ENCODE data around the gene CELF5.
"Not testable (repeated sequence)": the region's sequence is repeated elsewhere in the genome, so short reads cannot be mapped to it uniquely, and the experiment has no call there.

The CELF5 gene

DNA sequence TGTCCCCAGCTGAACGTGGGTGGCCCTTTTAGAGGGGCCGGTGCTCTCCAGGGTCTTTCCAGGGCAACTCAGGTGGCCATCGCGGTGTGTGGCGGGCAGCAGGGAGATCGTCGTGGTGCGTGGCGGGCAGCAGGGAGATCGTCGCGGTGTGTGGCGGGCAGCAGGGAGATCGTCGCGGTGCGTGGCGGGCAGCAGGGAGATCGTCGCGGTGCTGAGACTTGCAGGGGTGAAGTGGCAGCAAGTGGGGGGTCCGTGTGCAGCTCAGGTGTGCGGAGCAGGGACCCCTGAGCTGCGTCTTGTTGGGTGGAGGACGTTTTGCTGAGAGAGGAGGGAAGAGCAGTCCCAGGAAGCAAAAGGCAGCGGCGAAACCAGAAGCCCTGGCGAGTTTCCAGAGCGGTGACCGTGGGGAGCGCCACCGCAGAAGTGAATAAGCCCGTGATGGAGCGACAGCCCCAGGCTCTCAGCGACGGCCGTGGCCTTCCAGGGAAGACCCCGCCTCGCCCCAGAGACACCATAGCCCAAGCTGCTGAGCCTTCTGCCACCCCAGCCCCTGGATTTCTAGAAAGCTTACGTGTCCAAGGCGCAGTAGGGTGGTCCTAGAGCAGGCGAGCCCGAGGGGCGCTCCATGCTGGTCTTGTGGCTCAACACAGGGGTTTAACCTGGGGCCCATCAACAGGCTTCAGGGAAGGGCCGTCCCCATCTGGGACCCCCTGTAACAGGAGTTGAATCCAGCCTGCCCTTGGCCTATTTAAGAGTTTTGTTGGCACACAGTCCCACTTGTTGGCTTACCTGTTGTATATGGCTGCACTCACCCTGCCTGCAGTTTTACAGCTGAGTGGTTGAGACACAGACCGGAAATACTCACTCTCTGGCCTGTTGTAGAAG, 33.3 kb upstream of the CELF5 start:
- no peak for DNase-seq

GRCh38 chr19:3191806-3192104, 32.7 kb upstream of the CELF5 start:
- DNase-seq = not testable (repeated sequence)

- no peak for DNase-seq
Observed at GRCh38 chr19:3192228-3192635, 32.2 kb upstream of the CELF5 start.

GRCh38 chr19:3192684-3193083, 31.8 kb upstream of the CELF5 start:
- DNase-seq = no peak

GRCh38 chr19:3193256-3194105, 31.0 kb upstream of the CELF5 start:
- DNase-seq = no peak

DNA sequence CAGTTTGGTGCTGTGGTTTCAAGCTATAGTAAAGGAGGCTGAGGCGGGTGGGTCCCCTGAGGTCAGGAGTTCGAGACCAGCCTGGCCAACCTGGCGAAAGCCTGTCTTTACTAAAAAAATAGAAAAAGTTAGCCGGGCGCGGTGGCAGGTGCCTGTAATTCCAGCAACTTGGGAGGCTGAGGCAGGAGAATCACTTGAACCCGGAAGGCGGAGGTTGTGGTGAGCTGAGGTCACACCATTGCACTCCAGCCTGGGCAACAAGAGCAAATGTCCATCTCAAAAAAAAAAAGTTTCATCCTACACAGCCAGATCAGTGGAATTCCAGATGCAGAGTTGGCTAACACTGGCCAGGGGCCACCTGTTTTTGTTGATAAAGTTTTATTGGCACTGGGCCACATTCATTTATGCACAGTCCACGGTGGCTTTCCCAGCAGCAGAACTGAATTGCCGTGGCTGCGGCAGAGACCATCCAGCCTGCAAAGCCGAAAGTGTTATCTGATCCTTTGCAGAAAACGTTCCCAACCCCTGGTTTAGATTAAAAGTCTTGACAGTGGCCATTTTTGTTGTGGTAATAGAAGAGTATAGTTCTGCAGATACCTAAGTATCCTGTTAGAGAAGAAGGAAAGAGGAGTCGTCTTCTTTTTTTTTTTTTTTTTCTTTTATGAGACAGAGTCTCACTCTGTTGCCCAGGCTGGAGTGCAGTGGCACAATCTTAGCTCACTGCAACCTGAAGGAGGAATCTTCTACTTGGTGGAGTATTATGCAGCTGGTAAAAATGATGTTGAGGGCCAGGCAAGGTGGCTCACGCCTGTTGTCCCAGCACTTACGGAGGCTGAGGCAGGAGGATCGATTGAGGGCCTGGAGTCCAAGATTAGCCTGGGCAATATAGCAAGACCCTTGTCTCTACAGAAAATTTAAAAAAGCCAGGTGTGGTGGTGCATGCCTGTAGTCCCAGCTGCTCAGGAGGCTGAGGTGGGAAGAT, 30.1 kb upstream of the CELF5 start:
- no peak for DNase-seq

GRCh38 chr19:3196064-3196932, 28.2 kb upstream of the CELF5 start:
- no peak for DNase-seq

GRCh38 chr19:3196933-3197205, 27.6 kb upstream of the CELF5 start:
- DNase-seq = no peak

DNA sequence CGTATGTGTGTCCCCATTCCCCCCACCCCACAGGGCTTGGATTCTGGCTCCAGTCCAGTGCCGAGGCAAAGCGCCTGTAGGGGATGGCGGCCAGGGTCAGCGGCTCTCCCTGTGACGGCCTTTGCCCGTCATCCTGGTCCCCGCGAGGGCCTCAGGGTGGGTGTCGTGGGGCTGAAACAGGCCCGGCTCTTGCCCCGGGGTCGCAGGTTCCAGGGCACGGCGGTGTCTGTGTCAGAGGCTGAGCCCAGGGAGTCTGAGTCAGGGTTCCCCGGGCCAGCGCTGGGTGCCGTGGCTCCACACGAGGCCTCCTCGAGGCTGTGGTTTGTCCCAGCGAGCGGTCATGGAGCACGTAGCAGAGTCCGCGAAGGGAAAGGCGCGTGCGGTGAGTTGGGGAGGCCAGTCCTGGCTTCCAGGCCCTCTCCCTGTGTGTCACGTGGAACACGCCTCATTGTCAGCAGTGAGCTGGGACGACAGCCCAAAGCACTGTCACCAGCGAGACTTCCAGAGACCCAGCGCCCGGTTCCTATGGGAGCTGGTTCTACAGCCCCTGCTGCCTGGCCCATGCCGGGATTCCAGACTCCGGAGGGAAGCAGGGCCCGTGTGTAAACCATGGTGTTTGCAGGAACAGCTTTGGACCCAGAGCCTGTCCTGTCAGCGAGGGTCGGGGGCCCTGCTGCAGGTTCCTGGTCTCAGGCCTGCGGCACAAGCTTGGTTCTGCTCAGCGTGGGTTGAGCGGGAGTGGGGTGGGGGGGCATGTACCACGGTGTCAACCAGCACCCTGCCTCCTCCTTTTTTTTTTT, 25.4 kb upstream of the CELF5 start:
- no peak for DNase-seq

GRCh38 chr19:3201072-3201700, 23.3 kb upstream of the CELF5 start:
- no peak for DNase-seq

DNA sequence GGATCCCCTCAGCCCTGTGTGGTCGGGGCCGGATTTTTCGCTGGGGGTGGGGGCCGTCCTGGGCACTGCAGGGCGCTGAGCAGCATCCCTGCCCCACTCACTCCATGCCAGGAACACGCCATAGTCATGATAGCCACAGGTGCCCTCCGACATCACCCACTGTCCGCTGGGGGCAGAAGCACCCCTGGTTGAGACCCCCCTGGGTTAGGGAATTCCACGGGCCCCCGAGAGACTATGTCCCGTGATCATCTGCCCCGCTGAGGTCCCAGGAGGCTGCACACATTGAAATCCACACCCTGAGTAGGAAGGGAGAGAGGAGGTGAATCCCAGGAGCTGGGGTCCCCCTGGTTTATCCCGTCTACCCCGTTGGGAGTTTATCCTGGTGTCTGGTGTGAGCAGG, 22.6 kb upstream of the CELF5 start:
- DNase-seq = no peak

GRCh38 chr19:3202346-3202745, 22.1 kb upstream of the CELF5 start:
- no peak for DNase-seq

GRCh38 chr19:3202895-3203294, 21.6 kb upstream of the CELF5 start:
- DNase-seq = not testable (repeated sequence)

- no peak for DNase-seq
Observed at GRCh38 chr19:3203805-3204645, 20.4 kb upstream of the CELF5 start.

DNA sequence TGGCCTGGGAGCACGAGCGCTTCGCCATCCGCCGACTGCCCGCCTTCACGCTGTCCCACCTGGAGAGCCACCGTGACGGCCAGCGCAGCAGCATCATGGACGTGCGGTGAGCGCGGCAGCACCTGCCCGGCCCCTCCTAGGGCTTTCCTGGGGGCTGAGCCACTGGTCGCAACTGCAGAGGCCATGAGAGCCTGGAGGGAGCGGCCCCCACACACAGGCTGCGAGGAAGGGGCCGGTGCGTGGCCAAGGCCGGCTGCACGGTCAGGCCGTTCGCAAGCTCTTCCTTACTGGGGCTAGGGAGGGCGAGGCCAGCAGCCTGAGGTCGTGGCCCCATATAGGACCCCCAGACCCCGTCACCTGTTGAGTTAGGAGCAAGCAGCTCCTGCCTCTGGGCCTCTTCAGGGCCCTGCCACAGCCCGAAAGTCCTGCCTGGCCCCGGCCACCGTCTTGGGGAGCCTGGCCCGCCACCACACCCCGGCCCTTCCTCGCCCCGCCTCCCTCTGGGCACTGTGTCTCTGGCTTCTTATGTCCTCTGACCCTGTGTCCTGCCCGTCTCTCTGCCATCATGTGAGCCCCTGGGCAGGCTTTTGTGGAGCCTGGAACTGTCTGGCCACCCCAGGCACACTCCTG, 19.7 kb upstream of the CELF5 start:
- DNase-seq = no peak

- DNase-seq = no peak
Observed at GRCh38 chr19:3206216-3206953, 18.1 kb upstream of the CELF5 start.

DNA sequence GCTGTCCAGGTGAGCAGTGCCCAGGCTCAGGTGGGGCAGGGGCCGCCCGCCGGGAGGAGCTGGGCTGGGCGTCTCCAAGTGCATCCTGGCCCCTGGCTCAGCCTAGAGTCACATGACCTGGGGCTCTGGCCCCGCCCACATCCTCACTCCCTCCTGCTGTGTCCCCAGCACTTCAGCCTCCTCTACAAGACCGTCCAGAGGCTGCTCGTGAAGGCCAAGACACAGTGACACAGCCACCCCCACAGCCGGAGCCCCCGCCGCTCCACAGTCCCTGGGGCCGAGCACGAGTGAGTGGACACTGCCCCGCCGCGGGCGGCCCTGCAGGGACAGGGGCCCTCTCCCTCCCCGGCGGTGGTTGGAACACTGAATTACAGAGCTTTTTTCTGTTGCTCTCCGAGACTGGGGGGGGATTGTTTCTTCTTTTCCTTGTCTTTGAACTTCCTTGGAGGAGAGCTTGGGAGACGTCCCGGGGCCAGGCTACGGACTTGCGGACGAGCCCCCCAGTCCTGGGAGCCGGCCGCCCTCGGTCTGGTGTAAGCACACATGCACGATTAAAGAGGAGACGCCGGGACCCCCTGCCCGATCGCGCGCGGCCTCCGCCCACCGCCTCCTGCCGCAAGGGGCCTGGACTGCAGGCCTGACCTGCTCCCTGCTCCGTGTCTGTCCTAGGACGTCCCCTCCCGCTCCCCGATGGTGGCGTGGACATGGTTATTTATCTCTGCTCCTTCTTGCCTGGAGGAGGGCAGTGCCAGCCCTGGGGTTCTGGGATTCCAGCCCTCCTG, 16.8 kb upstream of the CELF5 start:
- DNase-seq = no peak

Data from NCI-H1417 (cell line).